Hepatocyte (in vitro differentiated cells): ENCODE measurements around the gene NFKBIA.

Experiments used
- EZH2 ChIP-seq: fragments of 200-600 bp; sonication (generic); IDR thresholded peaks from 2 replicates; pipeline ENCODE4 v1.6.1; 2016; ENCODE audit warnings: antibody characterized with exemption, mild to moderate bottlenecking, borderline replicate concordance
- EZH2phosphoT487 ChIP-seq: fragments of 200-600 bp; sonication (generic); IDR thresholded peaks from one replicate; pipeline ENCODE4 v1.6.1; 2018; ENCODE audit warnings: antibody characterized with exemption, mild to moderate bottlenecking, low read depth, moderate library complexity; ENCODE audit not compliant: unreplicated experiment, severe bottlenecking
- TF ChIP-seq, protein P1 (sequence below): fragments of 200-600 bp; sonication (generic); IDR thresholded peaks from 2 replicates; pipeline ENCODE4 v1.5.1; 2016; ENCODE audit warnings: antibody characterized with exemption, mild to moderate bottlenecking; ENCODE audit not compliant: poor library complexity

DNA sequence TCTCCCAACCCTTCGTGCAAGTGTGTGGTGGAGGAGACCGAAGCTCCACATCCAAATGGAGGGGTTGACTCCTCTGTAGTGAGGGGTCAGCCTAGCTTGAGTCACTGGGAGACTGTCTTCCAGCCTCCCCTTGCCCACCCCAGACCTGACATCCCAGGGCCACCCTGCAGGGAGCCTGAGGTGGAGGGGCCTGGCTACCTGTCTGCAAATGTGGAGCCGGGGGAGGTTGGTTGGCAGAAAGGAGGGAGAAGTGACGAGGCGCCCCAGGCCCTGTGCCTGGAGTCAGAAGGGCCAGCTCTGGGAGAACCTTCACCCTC is 37.5 kb downstream of the NFKBIA start:
- TF ChIP-seq, protein P1, sequence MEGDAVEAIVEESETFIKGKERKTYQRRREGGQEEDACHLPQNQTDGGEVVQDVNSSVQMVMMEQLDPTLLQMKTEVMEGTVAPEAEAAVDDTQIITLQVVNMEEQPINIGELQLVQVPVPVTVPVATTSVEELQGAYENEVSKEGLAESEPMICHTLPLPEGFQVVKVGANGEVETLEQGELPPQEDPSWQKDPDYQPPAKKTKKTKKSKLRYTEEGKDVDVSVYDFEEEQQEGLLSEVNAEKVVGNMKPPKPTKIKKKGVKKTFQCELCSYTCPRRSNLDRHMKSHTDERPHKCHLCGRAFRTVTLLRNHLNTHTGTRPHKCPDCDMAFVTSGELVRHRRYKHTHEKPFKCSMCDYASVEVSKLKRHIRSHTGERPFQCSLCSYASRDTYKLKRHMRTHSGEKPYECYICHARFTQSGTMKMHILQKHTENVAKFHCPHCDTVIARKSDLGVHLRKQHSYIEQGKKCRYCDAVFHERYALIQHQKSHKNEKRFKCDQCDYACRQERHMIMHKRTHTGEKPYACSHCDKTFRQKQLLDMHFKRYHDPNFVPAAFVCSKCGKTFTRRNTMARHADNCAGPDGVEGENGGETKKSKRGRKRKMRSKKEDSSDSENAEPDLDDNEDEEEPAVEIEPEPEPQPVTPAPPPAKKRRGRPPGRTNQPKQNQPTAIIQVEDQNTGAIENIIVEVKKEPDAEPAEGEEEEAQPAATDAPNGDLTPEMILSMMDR = no peak
- TF ChIP-seq EZH2 (no peak), EZH2phosphoT487 (no peak)
